K562 (cell line): ENCODE data around the gene MINK1. TPM values are rescaled to one million over a fixed set of nuclear protein-coding genes. Genes with fewer than 3 reads are reported as not detected.

ENCODE experiments used
- CREM ChIP-seq: IDR thresholded peaks from 2 replicates; pipeline ENCODE4 v1.6.1; 2014; ENCODE audit warnings: antibody characterized with exemption, low read depth
- ELF2 ChIP-seq: fragments of 250-450 bp; sonication (Bioruptor Pico); IDR thresholded peaks from 2 replicates; pipeline ENCODE4 v1.5.0; 2021; ENCODE audit warnings: mild to moderate bottlenecking
- GATA2 ChIP-seq: sonication (generic); formaldehyde crosslinking; IDR thresholded peaks from 2 replicates; pipeline ENCODE4 v1.4.0; 2020; ENCODE audit warnings: mild to moderate bottlenecking, missing genetic modification reagents
- KAT8 ChIP-seq: fragments of 450-650 bp; IDR thresholded peaks from 2 replicates; pipeline ENCODE4 v1.6.1; 2016; ENCODE audit warnings: low read depth, mild to moderate bottlenecking
- PHF8 ChIP-seq: fragments of 200-600 bp; sonication (generic); IDR thresholded peaks from 2 replicates; pipeline ENCODE4 v1.6.1; 2012; ENCODE audit warnings: mixed run types, mild to moderate bottlenecking, inconsistent platforms, low read length, moderate library complexity, borderline replicate concordance
- PML ChIP-seq: IDR thresholded peaks from 2 replicates; pipeline ENCODE4 v1.6.1; 2012; ENCODE audit warnings: low read length, inconsistent platforms
- POLR2B ChIP-seq: fragments of 450-650 bp; IDR thresholded peaks from 2 replicates; pipeline ENCODE4 v1.6.1; 2018; ENCODE audit warnings: low read depth; ENCODE audit not compliant: partially characterized antibody
- RFX5 ChIP-seq: IDR thresholded peaks from 2 replicates; pipeline ENCODE4 v1.6.1; 2011; ENCODE audit warnings: low read depth, mild to moderate bottlenecking, improper control_type of control experiment, low read length
- RHOXF2B ChIP-seq: fragments of 250-450 bp; sonication (Bioruptor Pico); conservative IDR thresholded peaks from 2 replicates; pipeline ENCODE4 v1.5.1; 2021
- SAP30 ChIP-seq: fragments of 200-600 bp; sonication (generic); IDR thresholded peaks from 2 replicates; pipeline ENCODE4 v1.6.1; 2012; ENCODE audit warnings: borderline replicate concordance, low read depth, mild to moderate bottlenecking, moderate library complexity, low read length, control low read depth, inconsistent platforms; ENCODE audit not compliant: insufficient read depth, poor library complexity, severe bottlenecking
- STAT5B ChIP-seq: fragments of 250-450 bp; sonication (Bioruptor Pico); IDR thresholded peaks from 2 replicates; pipeline ENCODE4 v1.8.0; 2021; ENCODE audit warnings: mild to moderate bottlenecking, inconsistent platforms
- ZNF124 ChIP-seq: sonication (generic); formaldehyde crosslinking; IDR thresholded peaks from 2 replicates; pipeline ENCODE4 v1.8.1; 2022; ENCODE audit warnings: missing genetic modification reagents
- ZNF175 ChIP-seq: fragments of 200-800 bp; sonication (Bioruptor generic); IDR thresholded peaks from 2 replicates; pipeline ENCODE4 v1.6.1; 2016; ENCODE audit warnings: low read depth, mild to moderate bottlenecking, missing genetic modification characterization, missing compliant biosample characterization
- ZNF282 ChIP-seq: sonication (generic); formaldehyde crosslinking; IDR thresholded peaks from 2 replicates; pipeline ENCODE4 v1.8.1; 2023; ENCODE audit warnings: missing genetic modification reagents
- ZNF507 ChIP-seq: conservative IDR thresholded peaks from 2 replicates; pipeline ENCODE4 v1.6.1; 2017; ENCODE audit warnings: missing genetic modification characterization, missing compliant biosample characterization
- ZNF589 ChIP-seq: fragments of 200-800 bp; sonication (Bioruptor generic); IDR thresholded peaks from 2 replicates; pipeline ENCODE4 v1.6.1; 2016; ENCODE audit warnings: low read depth, missing genetic modification characterization, missing compliant biosample characterization
- ZNF76 ChIP-seq: fragments of 250-450 bp; sonication (Bioruptor Pico); IDR thresholded peaks from 2 replicates; pipeline ENCODE4 v1.4.0; 2020; ENCODE audit warnings: mild to moderate bottlenecking, moderate library complexity, borderline replicate concordance
- polyA plus RNA-seq, 8 experiments: library from polyadenylated mRNA; depleted of rRNA in 4 of 8; stranded (reverse) in 5 of 8; unstranded in 3 of 8; fragments of >200 nt; fragmentation: Nextera tagmentation in 2 of 8; fragmentation: Illumina TruSeq in 1 of 8; extraction: Ambion mirVana in 2 of 8; extraction: Trizol in 1 of 8; gene quantifications; 2 replicates each; pipeline versions ENCODE4 v1.2.1 to v1.2.3, GENCODE V29; 2011 to 2014; ENCODE audit warnings: inconsistent platforms in 1 of 8, missing spikeins in 1 of 8
- total RNA-seq, 7 experiments: library from RNA; depleted of rRNA in 6 of 7; stranded (reverse); fragments of >200 nt in 6 of 7; fragmentation: Illumina TruSeq in 2 of 7; extraction: Trizol in 2 of 7; gene quantifications; 2 replicates each; pipeline versions ENCODE4 v1.2.1 to v1.2.3, GENCODE V29; 2011 to 2021; ENCODE audit warnings: low replicate concordance in 1 of 7
- TF ChIP-seq, protein P1 (sequence below), 2 experiments: IDR thresholded peaks; 2 replicates each; pipeline ENCODE4 v1.6.1; 2012; ENCODE audit warnings: improper control_type of control experiment in 2 of 2, low read depth in 2 of 2, low read length in 2 of 2, borderline replicate concordance in 1 of 2
- TF ChIP-seq, protein P2 (sequence below), 2 experiments: IDR thresholded peaks; 2 replicates each; pipeline ENCODE4 v1.6.1; 2011; ENCODE audit warnings: borderline replicate concordance in 1 of 2, control low read depth in 1 of 2, low read depth in 1 of 2, low read length in 1 of 2, mild to moderate bottlenecking in 1 of 2, mixed read lengths in 1 of 2, moderate library complexity in 1 of 2; ENCODE audit not compliant: insufficient read depth in 1 of 2, insufficient read length in 1 of 2, poor library complexity in 1 of 2, severe bottlenecking in 1 of 2; ENCODE audit errors: extremely low read depth in 1 of 2
- TF ChIP-seq, protein P3 (sequence below), 2 experiments: fragments of 450-650 bp; IDR thresholded peaks; 2 replicates each; pipeline ENCODE4 v1.6.1; 2016
- TF ChIP-seq, protein P4 (sequence below): fragments of 450-650 bp; IDR thresholded peaks from 2 replicates; pipeline ENCODE4 v1.7.0; 2016; ENCODE audit warnings: borderline replicate concordance

The MINK1 gene
- total and polyA plus RNA-seq, 9 of the 15 experiments (the other 6 are each of a cell fraction or from before 2014, with no cell fraction given), result 0.11 to 54.2 (median 14.9) TPM

DNA sequence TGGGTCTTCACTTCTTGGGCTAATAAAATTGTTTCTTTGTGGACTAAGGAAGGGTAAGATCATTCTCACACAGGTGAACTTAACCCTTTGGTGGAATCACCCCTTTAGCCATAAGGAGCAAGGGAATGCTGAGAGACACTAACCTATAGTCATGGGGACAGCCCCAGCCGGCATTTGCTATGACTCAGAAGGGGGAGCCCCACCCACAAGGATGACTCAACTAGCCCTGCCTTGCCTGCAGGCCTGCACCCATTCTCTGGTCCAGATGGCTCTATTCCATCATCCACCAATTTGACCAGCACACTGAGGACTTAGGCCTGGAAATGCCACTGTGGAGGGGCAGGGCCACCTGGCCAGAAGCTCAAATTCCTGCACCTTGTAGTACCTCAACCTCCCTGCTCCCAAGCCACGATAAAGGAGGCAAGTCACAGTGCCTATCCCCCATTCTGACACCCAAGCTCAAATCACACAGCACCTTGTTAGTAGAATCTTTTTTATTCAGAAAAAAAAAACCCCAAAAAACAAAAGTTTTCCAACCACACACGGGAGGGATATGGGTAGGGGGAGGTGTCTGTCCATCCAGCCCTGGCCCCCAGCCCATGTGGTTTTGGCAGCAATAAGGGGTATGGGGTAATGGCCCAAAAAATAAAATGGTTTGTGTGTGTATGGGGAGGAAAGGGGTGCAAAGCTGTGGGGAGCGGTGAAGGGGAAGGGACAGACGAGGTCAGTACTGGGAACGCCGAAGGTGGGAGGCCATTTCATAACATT is 112.2 kb downstream of the MINK1 start (continued):
- TF ChIP-seq ZNF175 (CRISPR knock-in tag) (no peak), RFX5 (no peak), KAT8 (no peak), PML (0 out of 2 replicates have a peak, but pooled peaks have one; percentile 10), ZNF507 (tag) (no peak), ZNF282 (CRISPR knock-in tag) (no peak), ELF2 (CRISPR knock-in tag) (no peak), CREM (no peak), POLR2B (peak; percentile 26), RHOXF2B (CRISPR knock-in tag) (no peak), PHF8 (no peak), ZNF589 (CRISPR knock-in tag) (no peak), SAP30 (no peak), STAT5B (CRISPR knock-in tag) (no peak), ZNF76 (CRISPR knock-in tag) (no peak), ZNF124 (CRISPR knock-in tag) (no peak), GATA2 (no peak)
- TF ChIP-seq, protein P1, sequence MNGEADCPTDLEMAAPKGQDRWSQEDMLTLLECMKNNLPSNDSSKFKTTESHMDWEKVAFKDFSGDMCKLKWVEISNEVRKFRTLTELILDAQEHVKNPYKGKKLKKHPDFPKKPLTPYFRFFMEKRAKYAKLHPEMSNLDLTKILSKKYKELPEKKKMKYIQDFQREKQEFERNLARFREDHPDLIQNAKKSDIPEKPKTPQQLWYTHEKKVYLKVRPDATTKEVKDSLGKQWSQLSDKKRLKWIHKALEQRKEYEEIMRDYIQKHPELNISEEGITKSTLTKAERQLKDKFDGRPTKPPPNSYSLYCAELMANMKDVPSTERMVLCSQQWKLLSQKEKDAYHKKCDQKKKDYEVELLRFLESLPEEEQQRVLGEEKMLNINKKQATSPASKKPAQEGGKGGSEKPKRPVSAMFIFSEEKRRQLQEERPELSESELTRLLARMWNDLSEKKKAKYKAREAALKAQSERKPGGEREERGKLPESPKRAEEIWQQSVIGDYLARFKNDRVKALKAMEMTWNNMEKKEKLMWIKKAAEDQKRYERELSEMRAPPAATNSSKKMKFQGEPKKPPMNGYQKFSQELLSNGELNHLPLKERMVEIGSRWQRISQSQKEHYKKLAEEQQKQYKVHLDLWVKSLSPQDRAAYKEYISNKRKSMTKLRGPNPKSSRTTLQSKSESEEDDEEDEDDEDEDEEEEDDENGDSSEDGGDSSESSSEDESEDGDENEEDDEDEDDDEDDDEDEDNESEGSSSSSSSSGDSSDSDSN (IDR thresholded peaks at IDR 0.05; ENCODE audit: borderline replicate concordance in 1 of 2, low read depth in 2 of 2, low read length in 2 of 2), result no peak
- TF ChIP-seq, protein P2, sequence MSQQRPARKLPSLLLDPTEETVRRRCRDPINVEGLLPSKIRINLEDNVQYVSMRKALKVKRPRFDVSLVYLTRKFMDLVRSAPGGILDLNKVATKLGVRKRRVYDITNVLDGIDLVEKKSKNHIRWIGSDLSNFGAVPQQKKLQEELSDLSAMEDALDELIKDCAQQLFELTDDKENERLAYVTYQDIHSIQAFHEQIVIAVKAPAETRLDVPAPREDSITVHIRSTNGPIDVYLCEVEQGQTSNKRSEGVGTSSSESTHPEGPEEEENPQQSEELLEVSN (IDR thresholded peaks at IDR 0.05; ENCODE audit: borderline replicate concordance in 1 of 2, extremely low read depth in 1 of 2, insufficient read depth in 1 of 2, insufficient read length in 1 of 2, low read depth in 1 of 2, low read length in 1 of 2, poor library complexity in 1 of 2, severe bottlenecking in 1 of 2), result no peak
- TF ChIP-seq, protein P3, sequence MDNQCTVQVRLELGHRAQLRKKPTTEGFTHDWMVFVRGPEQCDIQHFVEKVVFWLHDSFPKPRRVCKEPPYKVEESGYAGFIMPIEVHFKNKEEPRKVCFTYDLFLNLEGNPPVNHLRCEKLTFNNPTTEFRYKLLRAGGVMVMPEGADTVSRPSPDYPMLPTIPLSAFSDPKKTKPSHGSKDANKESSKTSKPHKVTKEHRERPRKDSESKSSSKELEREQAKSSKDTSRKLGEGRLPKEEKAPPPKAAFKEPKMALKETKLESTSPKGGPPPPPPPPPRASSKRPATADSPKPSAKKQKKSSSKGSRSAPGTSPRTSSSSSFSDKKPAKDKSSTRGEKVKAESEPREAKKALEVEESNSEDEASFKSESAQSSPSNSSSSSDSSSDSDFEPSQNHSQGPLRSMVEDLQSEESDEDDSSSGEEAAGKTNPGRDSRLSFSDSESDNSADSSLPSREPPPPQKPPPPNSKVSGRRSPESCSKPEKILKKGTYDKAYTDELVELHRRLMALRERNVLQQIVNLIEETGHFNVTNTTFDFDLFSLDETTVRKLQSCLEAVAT (IDR thresholded peaks at IDR 0.05), result 0 out of 4 replicates have a peak, but pooled peaks of 1 of the 2 experiments have one; percentile 19
- TF ChIP-seq, protein P4, sequence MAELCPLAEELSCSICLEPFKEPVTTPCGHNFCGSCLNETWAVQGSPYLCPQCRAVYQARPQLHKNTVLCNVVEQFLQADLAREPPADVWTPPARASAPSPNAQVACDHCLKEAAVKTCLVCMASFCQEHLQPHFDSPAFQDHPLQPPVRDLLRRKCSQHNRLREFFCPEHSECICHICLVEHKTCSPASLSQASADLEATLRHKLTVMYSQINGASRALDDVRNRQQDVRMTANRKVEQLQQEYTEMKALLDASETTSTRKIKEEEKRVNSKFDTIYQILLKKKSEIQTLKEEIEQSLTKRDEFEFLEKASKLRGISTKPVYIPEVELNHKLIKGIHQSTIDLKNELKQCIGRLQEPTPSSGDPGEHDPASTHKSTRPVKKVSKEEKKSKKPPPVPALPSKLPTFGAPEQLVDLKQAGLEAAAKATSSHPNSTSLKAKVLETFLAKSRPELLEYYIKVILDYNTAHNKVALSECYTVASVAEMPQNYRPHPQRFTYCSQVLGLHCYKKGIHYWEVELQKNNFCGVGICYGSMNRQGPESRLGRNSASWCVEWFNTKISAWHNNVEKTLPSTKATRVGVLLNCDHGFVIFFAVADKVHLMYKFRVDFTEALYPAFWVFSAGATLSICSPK, result no peak
